KMS-11 (cell line): ENCODE measurements around the gene SLC22A12.
"Not testable (repeated sequence)": the region's sequence is repeated elsewhere in the genome, so short reads cannot be mapped to it uniquely, and the experiment has no call there.

Experiments used
- H2AFZ ChIP-seq: fragments of 200-600 bp; sonication (generic); 2 replicates; pipeline ENCODE4 v1.6.1; 2016; ENCODE audit warnings: antibody characterized with exemption, mixed run types, low read depth
- H3K27ac ChIP-seq: fragments of 200-600 bp; sonication (generic); 2 replicates; pipeline ENCODE4 v1.6.1; 2016; ENCODE audit warnings: mild to moderate bottlenecking, mixed run types
- H3K27me3 ChIP-seq: fragments of 200-600 bp; sonication (generic); 2 replicates; pipeline ENCODE4 v1.6.1; 2017; ENCODE audit warnings: mild to moderate bottlenecking, low read depth, mixed run types, moderate library complexity; ENCODE audit not compliant: insufficient read depth
- H3K36me3 ChIP-seq: fragments of 200-600 bp; sonication (generic); 2 replicates; pipeline ENCODE4 v1.6.1; 2017; ENCODE audit warnings: mild to moderate bottlenecking, mixed run types; ENCODE audit not compliant: insufficient read depth
- H3K4me1 ChIP-seq: fragments of 200-600 bp; sonication (generic); 2 replicates; pipeline ENCODE4 v1.6.1; 2016; ENCODE audit warnings: mild to moderate bottlenecking, low read depth, mixed run types; ENCODE audit not compliant: poor library complexity, severe bottlenecking
- H3K4me2 ChIP-seq: fragments of 200-600 bp; sonication (generic); 2 replicates; pipeline ENCODE4 v1.7.0; 2016; ENCODE audit warnings: mild to moderate bottlenecking, mixed run types
- H3K4me3 ChIP-seq: fragments of 200-600 bp; sonication (generic); IDR thresholded peaks from 2 replicates; pipeline ENCODE4 v1.6.1; 2017; ENCODE audit warnings: low read depth, low read length, mixed read lengths; ENCODE audit not compliant: insufficient read depth
- H3K79me2 ChIP-seq: fragments of 200-600 bp; sonication (generic); 2 replicates; pipeline ENCODE4 v1.6.1; 2016; ENCODE audit warnings: low read depth, mixed run types; ENCODE audit not compliant: insufficient read depth
- H3K9ac ChIP-seq: fragments of 200-600 bp; sonication (generic); 2 replicates; pipeline ENCODE4 v1.6.1; 2016; ENCODE audit warnings: mild to moderate bottlenecking, mixed run types
- H4K20me1 ChIP-seq: fragments of 200-600 bp; sonication (generic); 2 replicates; pipeline ENCODE4 v1.6.1; 2016; ENCODE audit warnings: mild to moderate bottlenecking, mixed run types; ENCODE audit not compliant: insufficient read depth
- TF ChIP-seq, protein P1 (sequence below): fragments of 200-600 bp; sonication (generic); conservative IDR thresholded peaks from 2 replicates; pipeline ENCODE4 v1.6.1; 2017; ENCODE audit warnings: low read depth, mild to moderate bottlenecking, antibody characterized with exemption, low read length, moderate library complexity, mixed read lengths

The SLC22A12 gene

DNA sequence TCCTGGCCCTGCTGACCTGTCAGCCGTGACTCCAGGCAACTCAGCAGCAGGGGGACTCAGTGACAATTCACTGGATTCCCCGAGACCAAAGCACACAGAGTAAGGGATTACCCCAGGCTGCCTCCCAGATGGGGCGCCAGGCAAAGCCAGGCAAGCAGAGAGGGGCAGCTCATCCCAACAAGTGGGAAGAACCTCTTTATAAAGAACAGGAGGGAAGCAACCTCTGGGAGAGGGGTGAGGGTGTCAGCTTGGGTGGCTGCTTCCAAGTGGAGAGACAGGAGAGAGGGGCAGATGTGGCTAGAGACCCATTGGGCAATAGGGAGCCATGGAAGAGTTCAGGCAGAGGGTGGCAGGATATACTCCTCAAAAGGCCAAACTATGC is 1.2 kb downstream of the SLC22A12 start:
- no peak overlapping the region for H3K4me2 ChIP-seq
- H3K9ac ChIP-seq, result no peak overlapping the region
- H3K79me2 ChIP-seq, result no peaks in the 10 kb centered on the region
- H3K4me3 ChIP-seq, result no peak overlapping the region
- no peaks in the 10 kb centered on the region for H3K4me1 ChIP-seq
- TF ChIP-seq, protein P1, sequence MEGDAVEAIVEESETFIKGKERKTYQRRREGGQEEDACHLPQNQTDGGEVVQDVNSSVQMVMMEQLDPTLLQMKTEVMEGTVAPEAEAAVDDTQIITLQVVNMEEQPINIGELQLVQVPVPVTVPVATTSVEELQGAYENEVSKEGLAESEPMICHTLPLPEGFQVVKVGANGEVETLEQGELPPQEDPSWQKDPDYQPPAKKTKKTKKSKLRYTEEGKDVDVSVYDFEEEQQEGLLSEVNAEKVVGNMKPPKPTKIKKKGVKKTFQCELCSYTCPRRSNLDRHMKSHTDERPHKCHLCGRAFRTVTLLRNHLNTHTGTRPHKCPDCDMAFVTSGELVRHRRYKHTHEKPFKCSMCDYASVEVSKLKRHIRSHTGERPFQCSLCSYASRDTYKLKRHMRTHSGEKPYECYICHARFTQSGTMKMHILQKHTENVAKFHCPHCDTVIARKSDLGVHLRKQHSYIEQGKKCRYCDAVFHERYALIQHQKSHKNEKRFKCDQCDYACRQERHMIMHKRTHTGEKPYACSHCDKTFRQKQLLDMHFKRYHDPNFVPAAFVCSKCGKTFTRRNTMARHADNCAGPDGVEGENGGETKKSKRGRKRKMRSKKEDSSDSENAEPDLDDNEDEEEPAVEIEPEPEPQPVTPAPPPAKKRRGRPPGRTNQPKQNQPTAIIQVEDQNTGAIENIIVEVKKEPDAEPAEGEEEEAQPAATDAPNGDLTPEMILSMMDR, result no peak
- no peak overlapping the region for H3K27ac ChIP-seq
- H3K36me3 ChIP-seq, result no peaks in the 10 kb centered on the region
- H3K27me3 ChIP-seq, result peaks cover 49% of the 10 kb centered on the region; the same call in 1 of the 2 replicates
- no peaks in the 10 kb centered on the region for H4K20me1 ChIP-seq
- H2AFZ ChIP-seq, result no peak overlapping the region

DNA sequence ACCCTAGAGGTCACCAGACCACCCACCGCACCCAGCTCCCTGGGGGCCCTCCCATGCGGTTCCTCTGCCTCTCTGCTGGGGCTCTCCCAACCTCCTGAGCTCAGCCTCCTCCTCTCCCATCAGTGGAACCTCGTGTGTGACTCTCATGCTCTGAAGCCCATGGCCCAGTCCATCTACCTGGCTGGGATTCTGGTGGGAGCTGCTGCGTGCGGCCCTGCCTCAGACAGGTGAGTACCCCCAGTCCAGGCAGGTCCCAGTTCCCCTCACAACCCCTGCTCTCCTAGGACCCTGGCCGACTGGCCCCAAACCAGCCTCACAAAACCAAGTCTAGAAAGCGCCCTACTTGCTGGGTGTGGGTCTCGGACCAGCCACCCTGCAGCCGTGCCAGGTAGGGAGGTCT is 1.6 kb downstream of the SLC22A12 start:
- no peak overlapping the region for H3K4me3 ChIP-seq
- no peaks in the 10 kb centered on the region for H3K4me1 ChIP-seq
- TF ChIP-seq, protein P1, result no peak

DNA sequence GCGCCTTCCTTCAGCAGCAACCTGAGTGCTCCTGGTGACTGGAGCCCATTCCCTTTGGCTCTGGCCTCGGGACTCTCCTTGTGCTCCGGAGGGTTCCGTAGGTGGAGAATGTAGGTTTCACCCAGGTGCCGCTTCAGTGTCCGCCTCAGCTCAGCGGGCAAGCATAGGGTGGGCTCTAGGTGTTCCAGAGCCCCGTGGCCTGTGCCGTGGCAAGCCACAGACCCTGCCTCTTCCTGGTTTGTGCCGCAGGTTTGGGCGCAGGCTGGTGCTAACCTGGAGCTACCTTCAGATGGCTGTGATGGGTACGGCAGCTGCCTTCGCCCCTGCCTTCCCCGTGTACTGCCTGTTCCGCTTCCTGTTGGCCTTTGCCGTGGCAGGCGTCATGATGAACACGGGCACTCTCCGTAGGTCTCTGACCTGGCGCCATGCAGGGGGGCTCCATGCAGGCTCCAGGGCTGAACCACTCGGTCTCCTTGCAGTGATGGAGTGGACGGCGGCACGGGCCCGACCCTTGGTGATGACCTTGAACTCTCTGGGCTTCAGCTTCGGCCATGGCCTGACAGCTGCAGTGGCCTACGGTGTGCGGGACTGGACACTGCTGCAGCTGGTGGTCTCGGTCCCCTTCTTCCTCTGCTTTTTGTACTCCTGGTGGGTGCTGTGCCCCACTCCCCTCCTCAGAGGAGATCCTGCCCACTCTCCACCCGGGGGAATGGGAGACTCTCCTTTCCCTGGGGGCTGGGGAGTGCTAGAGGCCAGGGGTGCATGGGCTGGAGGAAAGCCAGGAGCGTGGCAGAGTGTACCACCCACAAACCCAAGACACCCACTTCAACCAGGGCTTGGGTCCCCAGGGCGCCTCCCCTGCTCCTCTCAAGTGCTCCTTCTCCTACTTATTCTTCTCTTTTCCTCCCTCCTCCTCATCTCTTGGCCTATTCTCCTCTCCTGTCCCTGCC is 2.4 kb downstream of the SLC22A12 start:
- H3K79me2 ChIP-seq, result no peaks in the 10 kb centered on the region
- peaks cover 48% of the 10 kb centered on the region; the same call in 1 of the 2 replicates for H3K27me3 ChIP-seq
- no peak overlapping the region for H3K27ac ChIP-seq
- no peaks in the 10 kb centered on the region for H3K4me1 ChIP-seq
- H3K4me3 ChIP-seq, result no peak overlapping the region
- no peak overlapping the region for H2AFZ ChIP-seq
- TF ChIP-seq, protein P1, result no peak
- no peak overlapping the region for H3K9ac ChIP-seq
- H3K36me3 ChIP-seq, result no peaks in the 10 kb centered on the region
- H4K20me1 ChIP-seq, result no peaks in the 10 kb centered on the region
- H3K4me2 ChIP-seq, result no peak overlapping the region

More for the DNA sequence above, 1.6 kb downstream of the SLC22A12 start:
- no peak overlapping the region for H2AFZ ChIP-seq
- H3K79me2 ChIP-seq, result no peaks in the 10 kb centered on the region
- no peak overlapping the region for H3K9ac ChIP-seq
- no peak overlapping the region for H3K4me2 ChIP-seq
- H3K36me3 ChIP-seq, result no peaks in the 10 kb centered on the region
- H4K20me1 ChIP-seq, result no peaks in the 10 kb centered on the region
- peaks cover 52% of the 10 kb centered on the region; the same call in 1 of the 2 replicates for H3K27me3 ChIP-seq
- no peak overlapping the region for H3K27ac ChIP-seq

DNA sequence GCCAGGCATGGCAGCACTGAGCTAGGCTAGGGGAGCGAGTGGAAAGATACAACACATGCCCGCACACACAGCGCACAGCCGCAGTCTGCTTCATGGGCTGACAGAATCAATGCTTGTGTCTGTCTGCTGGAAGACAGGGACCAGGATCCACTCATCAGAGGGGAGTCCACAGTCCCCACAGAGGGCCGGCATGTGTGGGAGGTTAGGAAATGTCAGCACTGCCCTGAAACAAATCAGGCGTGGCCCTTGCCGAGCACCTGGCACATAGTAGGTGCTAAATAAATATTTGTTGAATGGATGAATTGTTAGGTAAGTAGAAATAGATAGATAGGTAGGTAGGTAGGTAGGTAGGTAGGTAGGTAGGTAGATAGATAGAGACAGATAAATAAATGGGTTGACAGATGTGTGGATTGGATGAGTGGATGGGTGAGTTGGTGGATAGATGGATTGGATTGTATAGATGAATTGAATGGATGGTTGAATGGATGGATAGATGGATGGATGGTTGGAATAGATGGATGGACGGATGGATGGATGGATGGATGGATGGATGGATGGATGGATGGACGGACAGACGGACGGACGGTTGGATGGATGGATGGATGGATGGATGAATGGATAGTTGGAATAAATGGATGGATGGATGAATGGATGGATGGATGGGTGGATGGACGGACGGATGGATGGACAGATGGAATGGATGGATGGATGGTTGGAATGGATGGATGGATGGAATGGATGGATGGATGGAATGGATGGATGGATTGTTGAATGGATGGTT is 3.3 kb downstream of the SLC22A12 start:
- no peaks in the 10 kb centered on the region for H3K36me3 ChIP-seq
- H3K79me2 ChIP-seq, result no peaks in the 10 kb centered on the region
- no peak overlapping the region for H3K27ac ChIP-seq
- peaks cover 47% of the 10 kb centered on the region; the same call in 1 of the 2 replicates for H3K27me3 ChIP-seq
- no peak overlapping the region for H3K9ac ChIP-seq
- no peak overlapping the region for H2AFZ ChIP-seq
- TF ChIP-seq, protein P1, result no peak
- H3K4me1 ChIP-seq, result no peaks in the 10 kb centered on the region
- no peaks in the 10 kb centered on the region for H4K20me1 ChIP-seq
- H3K4me2 ChIP-seq, result no peak overlapping the region
- H3K4me3 ChIP-seq, result no peak overlapping the region

DNA sequence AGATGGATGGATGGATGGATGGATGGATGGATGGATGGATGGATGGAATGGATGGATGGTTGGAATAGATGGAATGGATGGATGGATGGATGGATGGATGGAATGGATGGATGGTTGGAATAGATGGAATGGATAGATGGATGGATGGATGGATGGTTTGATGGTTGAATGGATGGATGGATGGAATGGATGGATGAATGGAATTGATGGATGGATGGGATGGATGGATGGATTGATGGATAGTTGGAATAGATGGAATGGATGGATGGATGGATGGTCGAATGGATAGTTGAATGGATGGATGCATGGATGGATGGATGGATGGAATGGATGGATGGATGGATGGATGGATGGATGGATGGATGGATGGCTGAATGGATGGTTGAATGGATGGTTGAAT is 4.9 kb downstream of the SLC22A12 start:
- not testable (repeated sequence) for H4K20me1 ChIP-seq, H3K4me1 ChIP-seq, H3K4me2 ChIP-seq, H2AFZ ChIP-seq, H3K27ac ChIP-seq, H3K36me3 ChIP-seq, H3K79me2 ChIP-seq, H3K4me3 ChIP-seq, H3K9ac ChIP-seq
- H3K27me3 ChIP-seq, result peaks cover 51% of the 10 kb centered on the region; the same call in 1 of the 2 replicates
